HG02610 (cell line): ENCODE results near the gene VTI1A.

Experiments used
- ATAC-seq: cut with Tn5 transposase; IDR thresholded peaks from one replicate; pipeline ENCODE4 v1.9.1; 2021; ENCODE audit warnings: mild to moderate bottlenecking, moderate library complexity; ENCODE audit not compliant: unreplicated experiment

VTI1A gene

DNA sequence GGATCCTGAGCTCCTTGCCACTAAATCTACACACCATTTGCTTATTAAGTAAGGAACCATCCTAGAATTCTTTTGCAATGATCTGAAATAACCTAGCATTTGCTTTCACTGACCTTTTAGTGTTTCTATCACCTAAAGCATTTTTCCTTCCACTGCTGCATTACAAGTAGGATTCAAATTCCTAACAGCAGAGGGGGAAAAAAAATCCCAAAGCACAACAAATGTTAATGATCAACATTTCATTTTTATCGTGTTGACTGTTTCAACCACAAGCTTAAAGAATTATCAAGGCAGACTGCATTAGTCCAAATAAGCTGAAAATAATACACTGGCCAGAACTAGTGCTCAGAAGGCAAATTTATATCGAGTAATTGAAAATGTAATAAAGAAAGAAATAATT, 328.4 kb downstream of the VTI1A start:
- ATAC-seq, result no peak

DNA sequence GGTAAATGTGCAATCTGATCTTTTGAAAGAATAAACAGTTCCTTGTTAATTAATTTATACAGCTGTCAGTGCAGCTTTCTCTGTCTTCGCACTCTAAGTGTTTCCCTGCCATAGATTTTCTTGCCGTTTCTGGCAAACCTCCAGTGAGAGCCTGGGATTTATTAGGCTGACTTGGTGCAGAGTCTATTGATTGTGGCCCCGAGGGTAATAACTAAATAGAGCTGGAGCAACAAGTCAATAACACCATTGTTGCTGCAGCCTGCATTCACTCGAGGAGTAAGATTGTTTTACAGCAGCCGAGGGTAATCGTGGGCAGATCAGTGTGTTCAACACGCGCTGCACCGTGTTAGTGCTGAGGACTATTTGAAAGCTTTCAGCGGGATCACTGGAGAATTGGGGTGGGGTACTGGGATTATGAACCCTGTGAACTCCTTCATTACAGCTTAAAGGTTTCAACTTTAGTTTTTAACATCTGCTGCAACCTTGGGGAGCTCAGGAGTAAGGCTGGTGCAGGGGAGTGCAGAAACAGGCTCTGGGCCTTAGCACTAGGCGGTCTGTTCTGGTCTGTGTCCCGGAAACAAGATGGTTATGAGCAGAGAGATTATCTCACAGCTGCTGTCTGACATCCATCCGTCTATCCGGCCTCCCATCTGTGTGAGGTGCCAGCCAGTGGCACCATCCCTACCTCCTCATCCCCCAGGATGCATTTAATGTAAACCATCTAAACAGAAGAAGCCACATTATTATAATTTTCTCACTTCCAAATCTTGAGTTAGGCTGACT, 329.1 kb downstream of the VTI1A start:
- ATAC-seq, result no peak

DNA sequence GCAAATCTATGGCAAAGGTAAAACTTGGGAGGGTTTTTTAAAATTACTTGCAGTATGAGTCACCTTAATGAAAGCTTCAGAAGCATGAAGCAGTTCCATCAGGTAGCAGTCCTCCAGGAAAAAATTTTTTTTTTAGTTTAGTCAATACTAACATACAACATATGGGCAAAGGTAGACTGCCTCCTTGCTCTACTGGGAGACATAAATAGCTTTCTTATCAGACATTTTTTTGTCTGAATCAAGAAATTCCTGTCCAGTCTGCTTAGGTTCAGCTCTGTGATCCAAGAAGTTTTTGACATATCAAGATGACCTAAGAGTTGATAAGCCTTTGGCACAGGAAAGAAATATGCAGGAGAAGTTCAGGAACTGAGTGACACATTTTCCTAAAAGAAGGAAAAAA, 331.6 kb downstream of the VTI1A start:
- no peak for ATAC-seq

DNA sequence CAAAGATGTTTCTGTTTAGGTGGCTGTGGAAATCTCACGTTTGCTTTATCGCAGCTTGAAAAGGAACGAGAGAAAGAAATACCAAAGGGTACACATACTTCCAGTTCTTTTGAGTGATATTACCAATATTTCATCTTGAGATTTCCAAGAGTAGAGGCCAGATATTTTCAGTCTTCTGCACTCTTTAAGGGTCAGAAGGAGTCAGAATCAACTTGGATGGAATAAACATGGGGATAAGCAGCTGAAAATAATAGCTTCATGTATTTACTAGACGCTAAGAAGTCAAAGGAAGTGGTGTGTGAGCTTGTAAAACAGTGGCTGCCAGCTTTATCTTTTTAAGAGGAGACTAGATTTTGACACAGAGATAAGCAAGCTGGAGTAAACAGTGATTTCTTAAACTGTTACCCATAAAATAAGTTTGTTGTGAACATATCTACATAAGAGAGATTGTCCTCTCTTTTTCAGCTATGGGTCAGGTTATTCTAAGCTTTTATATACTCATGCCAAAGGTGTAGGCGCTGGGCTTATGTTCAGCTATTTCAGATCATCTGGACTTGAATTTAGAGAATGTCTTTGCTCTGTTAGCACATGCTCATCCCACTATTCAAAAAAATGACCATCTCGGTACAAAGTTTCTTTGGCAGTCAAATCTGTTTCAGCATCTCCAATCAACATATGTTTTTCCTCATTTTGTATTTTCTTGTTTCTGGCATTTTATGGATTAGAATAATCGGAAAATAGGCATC, 332.2 kb downstream of the VTI1A start:
- no peak for ATAC-seq

- no peak for ATAC-seq
These were observed 335.3 kb downstream of the VTI1A start for GRCh38 chr10:112782200-112782907.

- no peak for ATAC-seq
These were observed 336.5 kb downstream of the VTI1A start for GRCh38 chr10:112783351-112784021.

- no peak for ATAC-seq
These were observed 337.0 kb downstream of the VTI1A start for GRCh38 chr10:112784022-112784461.

- no peak for ATAC-seq
These were observed 338.1 kb downstream of the VTI1A start for GRCh38 chr10:112785089-112785488.

DNA sequence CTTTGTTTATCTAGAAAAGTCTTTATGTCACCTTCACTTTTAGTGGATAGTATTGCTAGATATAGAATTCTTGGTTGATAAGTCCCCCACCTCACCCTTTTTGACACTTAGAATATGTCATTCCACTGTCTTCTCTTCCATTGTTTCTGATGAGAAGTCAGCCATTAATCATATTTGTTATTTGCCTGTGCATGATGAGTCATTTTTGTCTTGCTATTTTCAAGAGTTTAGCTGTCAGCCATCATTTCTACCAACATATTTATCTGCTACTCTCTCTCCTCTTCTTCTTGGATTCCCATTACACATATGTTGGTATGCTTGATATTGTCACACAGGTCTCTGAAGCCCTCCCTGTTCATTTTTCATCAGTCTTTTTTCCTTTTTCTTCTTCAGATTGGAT, 342.2 kb downstream of the VTI1A start:
- ATAC-seq, result no peak

DNA sequence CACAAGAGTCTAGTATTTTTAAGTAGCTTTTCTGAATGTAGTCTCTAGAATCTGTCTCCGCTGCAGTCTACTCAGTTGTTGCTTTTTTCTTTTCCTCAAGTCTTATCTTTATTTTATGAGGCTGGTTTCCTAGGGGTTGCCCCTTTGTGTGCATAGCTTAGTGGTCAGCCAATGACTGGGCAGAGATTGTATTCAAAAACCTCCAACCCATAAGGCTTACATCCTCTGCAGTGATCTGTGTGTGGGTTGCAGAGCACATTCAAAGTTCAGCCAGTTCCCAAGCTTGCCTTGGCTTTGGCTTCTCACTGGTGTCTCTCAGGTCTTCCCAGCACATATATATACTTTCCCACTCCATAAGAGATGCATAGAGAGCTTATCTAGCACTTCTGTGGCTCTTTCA, 343.0 kb downstream of the VTI1A start:
- no peak for ATAC-seq

DNA sequence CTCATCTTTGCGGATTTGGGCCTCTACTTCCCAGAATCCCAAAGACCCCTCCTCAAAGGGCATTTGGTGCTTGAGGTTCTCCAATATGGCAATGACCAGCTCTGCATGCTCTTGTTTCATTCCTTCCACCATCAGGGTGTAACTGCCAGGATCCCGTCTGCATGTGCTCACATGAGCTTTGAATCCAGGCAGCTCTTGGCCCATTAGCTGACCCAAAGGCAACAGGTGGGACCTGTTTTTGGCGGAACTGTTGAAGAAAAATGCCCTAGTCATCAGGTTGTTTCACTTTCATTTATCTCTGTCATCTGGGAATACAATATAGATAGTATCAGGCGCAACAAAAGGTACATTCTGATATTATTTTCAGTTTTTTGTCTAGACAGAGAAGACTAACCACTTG, 343.9 kb downstream of the VTI1A start:
- ATAC-seq, result no peak

- ATAC-seq, result no peak
These were observed 344.4 kb downstream of the VTI1A start for GRCh38 chr10:112791447-112791846.

- ATAC-seq, result no peak
These were observed 345.6 kb downstream of the VTI1A start for GRCh38 chr10:112792487-112793201.

- no peak for ATAC-seq
These were observed 346.3 kb downstream of the VTI1A start for GRCh38 chr10:112793202-112793921.

- no peak for ATAC-seq
These were observed 347.2 kb downstream of the VTI1A start for GRCh38 chr10:112794201-112794600.

GRCh38 chr10:112795067-112795466, 348.1 kb downstream of the VTI1A start:
- no peak for ATAC-seq

- ATAC-seq, result no peak
These were observed 350.2 kb downstream of the VTI1A start for GRCh38 chr10:112797197-112797596.

- ATAC-seq, result no peak
These were observed 350.8 kb downstream of the VTI1A start for GRCh38 chr10:112797855-112798254.

DNA sequence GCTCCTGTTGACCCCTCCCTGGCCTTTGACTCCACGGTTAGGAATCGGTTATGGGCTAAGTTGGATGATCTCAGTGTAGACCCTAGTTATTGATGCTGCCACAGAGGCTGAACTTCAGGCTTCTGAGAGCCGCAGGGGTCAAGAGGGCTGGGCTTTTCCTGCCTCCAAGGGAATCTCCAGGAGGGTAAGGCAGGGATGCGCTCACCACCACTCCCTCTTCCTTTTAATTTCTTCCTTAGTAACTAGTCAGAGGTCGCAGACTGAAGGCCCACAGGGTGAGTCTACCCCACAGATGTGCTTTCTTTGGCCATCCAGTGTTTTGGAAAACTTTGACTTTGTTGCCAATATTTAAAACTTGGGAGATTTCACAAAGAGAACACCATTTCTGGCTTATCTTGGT, 352.0 kb downstream of the VTI1A start:
- no peak for ATAC-seq
